Panc1 (cell line): ENCODE data around the gene MAPK10.

Experiments
- CTCF ChIP-seq: fragments of 450-650 bp; IDR thresholded peaks from 2 replicates; pipeline ENCODE4 v1.5.1; 2017; ENCODE audit warnings: mild to moderate bottlenecking
- POLR2AphosphoS5 ChIP-seq: IDR thresholded peaks from 2 replicates; pipeline ENCODE4 v1.6.1; 2012; ENCODE audit warnings: mild to moderate bottlenecking, low read depth, low read length, moderate library complexity

- no peak for TF ChIP-seq CTCF
- TF ChIP-seq POLR2AphosphoS5: no peak
Measured at GRCh38 chr4:86338521-86338920, 21.3 kb downstream of the MAPK10 start.
